H1 (cell line): ENCODE results near the gene GREB1L. TPM values are rescaled to one million over a fixed set of nuclear protein-coding genes. Genes with fewer than 3 reads are reported as not detected.

Experiments used
- CTCF ChIA-PET: fragments of 300-600 bp; sonication (Branson Sonifier 250); formaldehyde crosslinking; loops from one replicate; lab custom pipeline; 2021; ENCODE audit not compliant: partially characterized antibody; lab: Charles Lee
- POLR2A ChIA-PET: fragments of 300-600 bp; sonication (Branson Sonifier 250); formaldehyde crosslinking; loops from one replicate; lab custom pipeline; 2021; ENCODE audit warnings: inconsistent platforms; ENCODE audit not compliant: partially characterized antibody; lab: Charles Lee
- DNase-seq, 2 experiments: peaks; one replicate each; pipeline versions ENCODE4 v3.0.0 to v3.0.0-alpha.2; 2010 to 2022; ENCODE audit warnings: low spot score in 2 of 2, low read depth in 1 of 2, mixed read lengths in 1 of 2
- FAIRE-seq: peaks from 2 replicates; lab custom pipeline; 2011; peaks lifted over from hg19 to GRCh38; lab: Jason Lieb, UNC
- H2AFZ ChIP-seq: 2 replicates; pipeline ENCODE4 v1.8.1; 2012; ENCODE audit warnings: low read length, inconsistent platforms
- H2AK5ac ChIP-seq: 2 replicates; pipeline ENCODE4 v1.6.1; 2013; ENCODE audit warnings: low read depth, low read length
- H2BK120ac ChIP-seq: replicated peaks from 2 replicates; pipeline ENCODE3; 2013; ENCODE audit warnings: low read depth, low read length, inconsistent platforms
- H2BK12ac ChIP-seq: 2 replicates; pipeline ENCODE4 v1.6.1; 2013; ENCODE audit warnings: low read depth, low read length
- H2BK15ac ChIP-seq: 2 replicates; pipeline ENCODE4 v1.6.1; 2013; ENCODE audit warnings: low read length
- H2BK20ac ChIP-seq: 2 replicates; pipeline ENCODE4 v1.6.1; 2013; ENCODE audit warnings: low read length
- H2BK5ac ChIP-seq: 2 replicates; pipeline ENCODE4 v1.6.1; 2013; ENCODE audit warnings: low read depth, low read length
- H3K14ac ChIP-seq: 2 replicates; pipeline ENCODE4 v1.6.1; 2013; ENCODE audit warnings: inconsistent platforms; ENCODE audit not compliant: insufficient read length
- H3K18ac ChIP-seq: 2 replicates; pipeline ENCODE4 v1.6.1; 2013; ENCODE audit warnings: low read length; ENCODE audit errors: extremely low read depth
- H3K23ac ChIP-seq: 2 replicates; pipeline ENCODE4 v1.6.1; 2013; ENCODE audit warnings: inconsistent platforms; ENCODE audit not compliant: insufficient read length
- H3K23me2 ChIP-seq: 2 replicates; pipeline ENCODE4 v1.6.1; 2013; ENCODE audit warnings: low read depth, low read length
- H3K27ac ChIP-seq: 2 replicates; pipeline ENCODE4 v1.6.1; 2011; ENCODE audit warnings: low read depth, low read length, inconsistent platforms
- H3K27me3 ChIP-seq, 4 experiments: replicated peaks in 1 of 4; 1 replicate in 1 of 4; 2 replicates in 3 of 4; pipeline versions ENCODE4 v1.6.1 to v1.8.1; 2011 to 2013; ENCODE audit warnings: low read length in 3 of 4, mild to moderate bottlenecking in 3 of 4, inconsistent platforms in 2 of 4, mixed read lengths in 2 of 4, moderate library complexity in 1 of 4; ENCODE audit not compliant: control insufficient read depth in 3 of 4, insufficient read depth in 3 of 4; ENCODE audit errors: extremely low read depth in 1 of 4
- H3K36me3 ChIP-seq, 4 experiments: 2 replicates each; pipeline versions ENCODE4 v1.6.1 to v1.8.1; 2011 to 2013; ENCODE audit warnings: mild to moderate bottlenecking in 4 of 4, low read length in 3 of 4, moderate library complexity in 2 of 4, control low read depth in 1 of 4, inconsistent platforms in 1 of 4; ENCODE audit not compliant: insufficient read depth in 4 of 4, control insufficient read depth in 2 of 4
- H3K4ac ChIP-seq: replicated peaks from 2 replicates; pipeline ENCODE3; 2013; ENCODE audit warnings: low read length, low read depth, mixed read lengths, inconsistent platforms; ENCODE audit not compliant: insufficient read length
- H3K4me1 ChIP-seq, 4 experiments: replicated peaks in 1 of 4; 1 replicate in 1 of 4; 2 replicates in 3 of 4; pipeline versions ENCODE4 v1.6.1 to v1.8.1; 2011 to 2013; ENCODE audit warnings: low read length in 3 of 4, inconsistent platforms in 2 of 4, mixed read lengths in 1 of 4; ENCODE audit not compliant: insufficient read depth in 4 of 4, control insufficient read depth in 3 of 4
- H3K4me2 ChIP-seq, 2 experiments: 2 replicates each; pipeline versions ENCODE4 v1.6.1 to v1.8.1; 2011 to 2013; ENCODE audit warnings: low read depth in 2 of 2, low read length in 2 of 2, control low read depth in 1 of 2, inconsistent platforms in 1 of 2, mild to moderate bottlenecking in 1 of 2; ENCODE audit not compliant: insufficient read depth in 1 of 2
- H3K4me3 ChIP-seq, 4 experiments: fragments of 200-600, 300-600 bp in 1 of 4; sonication (generic), shearing (Covaris generic), sonication (Bioruptor Twin) in 1 of 4; 2 replicates each; pipeline versions ENCODE4 v1.5.1 to v1.8.1; 2011 to 2016; ENCODE audit warnings: low read length in 4 of 4, low read depth in 3 of 4, control low read depth in 2 of 4, inconsistent platforms in 2 of 4, mild to moderate bottlenecking in 2 of 4, mixed read lengths in 1 of 4, moderate library complexity in 1 of 4; ENCODE audit not compliant: insufficient read depth in 2 of 4; ENCODE audit errors: extremely low read depth in 1 of 4
- H3K56ac ChIP-seq: replicated peaks from 2 replicates; pipeline ENCODE3; 2013; ENCODE audit warnings: low read depth, mild to moderate bottlenecking, mixed read lengths, low read length, inconsistent platforms; ENCODE audit not compliant: insufficient read length
- H3K79me1 ChIP-seq: 2 replicates; pipeline ENCODE4 v1.6.1; 2013; ENCODE audit warnings: low read depth, low read length, control low read depth
- H3K79me2 ChIP-seq, 2 experiments: 2 replicates each; pipeline versions ENCODE4 v1.6.1 to v1.8.1; 2012 to 2013; ENCODE audit warnings: low read length in 2 of 2, mild to moderate bottlenecking in 2 of 2, inconsistent platforms in 1 of 2; ENCODE audit not compliant: insufficient read depth in 2 of 2, control insufficient read depth in 1 of 2
- H3K9ac ChIP-seq, 4 experiments: replicated peaks in 1 of 4; 1 replicate in 1 of 4; 2 replicates in 3 of 4; pipeline versions ENCODE4 v1.6.1 to v1.8.1; 2011 to 2013; ENCODE audit warnings: low read depth in 3 of 4, low read length in 3 of 4, control low read depth in 2 of 4, mild to moderate bottlenecking in 2 of 4, moderate library complexity in 2 of 4, inconsistent platforms in 1 of 4; ENCODE audit errors: extremely low read depth in 1 of 4
- H3K9me3 ChIP-seq, 2 experiments: 2 replicates each; pipeline versions ENCODE4 v1.6.1 to v1.8.1; 2012 to 2013; ENCODE audit warnings: mild to moderate bottlenecking in 2 of 2, moderate library complexity in 2 of 2, control low read depth in 1 of 2, inconsistent platforms in 1 of 2, low read depth in 1 of 2, low read length in 1 of 2, mixed read lengths in 1 of 2; ENCODE audit not compliant: insufficient read depth in 2 of 2
- H4K20me1 ChIP-seq, 2 experiments: replicated peaks in 1 of 2; 2 replicates each; pipeline versions ENCODE3 to v1.8.1; 2011 to 2013; ENCODE audit warnings: inconsistent platforms in 2 of 2, low read length in 2 of 2, mild to moderate bottlenecking in 1 of 2; ENCODE audit not compliant: insufficient read depth in 2 of 2, control insufficient read depth in 1 of 2
- H4K5ac ChIP-seq: 2 replicates; pipeline ENCODE4 v1.6.1; 2013; ENCODE audit warnings: low read length, low read depth, mixed read lengths, inconsistent platforms; ENCODE audit not compliant: insufficient read length
- H4K8ac ChIP-seq: 2 replicates; pipeline ENCODE4 v1.8.0; 2013; ENCODE audit warnings: mild to moderate bottlenecking, moderate library complexity, low read length, inconsistent platforms; ENCODE audit not compliant: insufficient read depth; ENCODE audit errors: extremely low read depth
- H4K91ac ChIP-seq: replicated peaks from 2 replicates; pipeline ENCODE3; 2013; ENCODE audit warnings: low read length, mixed read lengths, inconsistent platforms; ENCODE audit not compliant: insufficient read length
- HDAC2 ChIP-seq, 2 experiments: fragments of 300-600 bp in 1 of 2; sonication (generic) in 1 of 2; IDR thresholded peaks; 2 replicates each; pipeline ENCODE4 v1.6.1; 2011 to 2012; ENCODE audit warnings: low read depth in 2 of 2, low read length in 2 of 2, mild to moderate bottlenecking in 2 of 2, moderate library complexity in 2 of 2, borderline replicate concordance in 1 of 2, inconsistent platforms in 1 of 2
- KDM1A ChIP-seq: fragments of 200-600, 300-600 bp; sonication (generic); IDR thresholded peaks from 2 replicates; pipeline ENCODE4 v1.7.1; 2016; ENCODE audit warnings: mild to moderate bottlenecking, low read length, borderline replicate concordance
- POU5F1 ChIP-seq: IDR thresholded peaks from 2 replicates; pipeline ENCODE4 v1.6.1; 2011; ENCODE audit warnings: low read depth, mild to moderate bottlenecking, low read length, moderate library complexity
- TAF7 ChIP-seq: optimal IDR thresholded peaks from 2 replicates; pipeline ENCODE3; 2011; ENCODE audit warnings: low read depth, mild to moderate bottlenecking, inconsistent platforms, low read length, moderate library complexity, borderline replicate concordance
- TEAD4 ChIP-seq: IDR thresholded peaks from 2 replicates; pipeline ENCODE4 v1.6.1; 2012; ENCODE audit warnings: low read depth, low read length, inconsistent platforms, mixed read lengths
- YY1 ChIP-seq: IDR thresholded peaks from 2 replicates; pipeline ENCODE4 v1.6.1; 2011; ENCODE audit warnings: low read depth, mild to moderate bottlenecking, low read length
- WGBS, 2 experiments: shearing (Covaris generic) in 1 of 2; methylation state at CpG; one replicate each; pipeline versions ENCODE4 v1.1.6 to v1.1.7; 2013 to 2015; ENCODE audit warnings: low lambda C conversion rate in 2 of 2, mixed read lengths in 2 of 2, inconsistent platforms in 1 of 2, low coverage in 1 of 2, missing lambda C conversion rate in 1 of 2; ENCODE audit not compliant: insufficient replicate concordance in 2 of 2, insufficient coverage in 1 of 2, insufficient read length in 1 of 2; ENCODE audit errors: extremely low coverage in 1 of 2, missing lambda C conversion rate in 1 of 2; 5-methylcytosine and 5-hydroxymethylcytosine counted together
- polyA plus RNA-seq, 7 experiments: library from polyadenylated mRNA; depleted of rRNA in 3 of 7; stranded (reverse) in 5 of 7; unstranded in 2 of 7; fragments of >200 nt in 5 of 7; fragments of 200-250 nt in 2 of 7; gene quantifications; 1 replicate in 5 of 7; 2 replicates in 1 of 7; 4 replicates in 1 of 7; pipeline versions ENCODE4 v1.2.1 to v1.2.3, GENCODE V29; 2011 to 2013; ENCODE audit warnings: missing spikeins in 2 of 7, mixed read lengths in 2 of 7
- total RNA-seq: library from RNA; stranded (reverse); fragmentation: NEBNext Ultra II Directional; extraction: Animal tissue kit (Norgen Biotek cat#: 25700); gene quantifications from 2 replicates; pipeline ENCODE4 v1.2.1, GENCODE V29; 2021
- TF ChIP-seq, protein P1 (sequence below): IDR thresholded peaks from 2 replicates; pipeline ENCODE4 v1.6.1; 2011; ENCODE audit warnings: low read depth, mild to moderate bottlenecking, low read length; ENCODE audit not compliant: insufficient read depth
- TF ChIP-seq, protein P2 (sequence below), 3 experiments: IDR thresholded peaks; 1 replicate in 2 of 3; 2 replicates in 1 of 3; pipeline versions ENCODE4 v1.5.1 to v1.6.1; 2011; ENCODE audit warnings: low read length in 3 of 3, mild to moderate bottlenecking in 3 of 3, inconsistent platforms in 2 of 3, low read depth in 1 of 3, moderate library complexity in 1 of 3; ENCODE audit not compliant: insufficient read depth in 1 of 3; ENCODE audit errors: control extremely low read depth in 1 of 3
- TF ChIP-seq, protein P3 (sequence below): IDR thresholded peaks from 2 replicates; pipeline ENCODE4 v1.6.1; 2011; ENCODE audit warnings: low read length, improper control_type of control experiment

Gene GREB1L
- total and polyA plus RNA-seq, 2 of the 8 experiments (the other 6 are each of a cell fraction or from before 2014, with no cell fraction given): 0.34 to 1.6 TPM

DNA sequence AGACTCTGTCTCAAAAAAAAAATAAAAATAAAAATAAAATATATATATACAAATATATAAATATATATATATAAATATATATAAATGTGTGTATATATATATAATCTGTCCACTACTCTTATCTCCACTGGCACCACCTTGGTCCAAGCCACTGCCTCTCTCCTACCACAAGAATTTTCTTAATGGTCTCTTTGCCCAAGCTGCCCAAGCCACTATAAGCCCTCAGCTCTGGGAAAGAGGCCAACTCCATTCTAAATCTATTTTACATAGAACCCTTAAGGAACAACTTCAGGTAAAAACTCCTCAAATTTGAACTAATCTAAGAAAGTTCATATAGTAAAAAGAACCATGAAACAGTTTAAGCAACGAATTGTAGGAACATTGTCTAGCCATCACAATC is 45.6 kb upstream of the GREB1L start:
- no peaks in the 10 kb centered on the region for H3K9me3 ChIP-seq

More for the DNA sequence above, 45.6 kb upstream of the GREB1L start:
- no peak overlapping the region for H3K23ac ChIP-seq
- WGBS, 2 experiments: 75% methylated on average over 1 of the region's 1 CpG; no CpG with 5 or more reads in 1 of the 2 experiments
- no peaks in the 10 kb centered on the region for H3K4me1 ChIP-seq
- no peak overlapping the region for H3K56ac ChIP-seq
- no peak overlapping the region for H4K5ac ChIP-seq
- H2BK5ac ChIP-seq: no peak overlapping the region
- DNase-seq: no peak
- no peaks in the 10 kb centered on the region for H3K79me1 ChIP-seq
- H2BK120ac ChIP-seq: no peak overlapping the region
- H2AK5ac ChIP-seq: no peak overlapping the region
- H3K4ac ChIP-seq: no peak overlapping the region
- no peak overlapping the region for H2BK20ac ChIP-seq
- no peaks in the 10 kb centered on the region for H3K27me3 ChIP-seq
- H3K23me2 ChIP-seq: no peaks in the 10 kb centered on the region
- no peak overlapping the region for H3K27ac ChIP-seq
- H3K79me2 ChIP-seq: no peaks in the 10 kb centered on the region
- H2BK15ac ChIP-seq: no peak overlapping the region
- no peak overlapping the region for H4K8ac ChIP-seq
- ChIA-PET POLR2A (no interaction called here), CTCF (interaction anchor here (0.7 to 3.7 kb wide), 9 partner anchors 11 to 306 kb away, joined by 3 to 46 read pairs (median 3); no protein-coding TSS in a partner anchor)
- no peak overlapping the region for H4K91ac ChIP-seq
- H3K4me3 ChIP-seq: no peak overlapping the region
- H4K20me1 ChIP-seq: no peaks in the 10 kb centered on the region
- FAIRE-seq: no peak
- no peak overlapping the region for H2BK12ac ChIP-seq
- H3K9ac ChIP-seq: no peak overlapping the region
- H2AFZ ChIP-seq: no peak overlapping the region
- no peak overlapping the region for H3K4me2 ChIP-seq
- no peak overlapping the region for H3K18ac ChIP-seq
- H3K36me3 ChIP-seq: no peaks in the 10 kb centered on the region
- TF ChIP-seq, protein P1, sequence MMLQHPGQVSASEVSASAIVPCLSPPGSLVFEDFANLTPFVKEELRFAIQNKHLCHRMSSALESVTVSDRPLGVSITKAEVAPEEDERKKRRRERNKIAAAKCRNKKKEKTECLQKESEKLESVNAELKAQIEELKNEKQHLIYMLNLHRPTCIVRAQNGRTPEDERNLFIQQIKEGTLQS: no peak
- no peak for TF ChIP-seq POU5F1
- TF ChIP-seq YY1: no peak
- TF ChIP-seq HDAC2 (IDR thresholded peaks at IDR 0.05; ENCODE audit: borderline replicate concordance in 1 of 2, low read depth in 2 of 2, low read length in 2 of 2): no peak
- TF ChIP-seq, protein P2, sequence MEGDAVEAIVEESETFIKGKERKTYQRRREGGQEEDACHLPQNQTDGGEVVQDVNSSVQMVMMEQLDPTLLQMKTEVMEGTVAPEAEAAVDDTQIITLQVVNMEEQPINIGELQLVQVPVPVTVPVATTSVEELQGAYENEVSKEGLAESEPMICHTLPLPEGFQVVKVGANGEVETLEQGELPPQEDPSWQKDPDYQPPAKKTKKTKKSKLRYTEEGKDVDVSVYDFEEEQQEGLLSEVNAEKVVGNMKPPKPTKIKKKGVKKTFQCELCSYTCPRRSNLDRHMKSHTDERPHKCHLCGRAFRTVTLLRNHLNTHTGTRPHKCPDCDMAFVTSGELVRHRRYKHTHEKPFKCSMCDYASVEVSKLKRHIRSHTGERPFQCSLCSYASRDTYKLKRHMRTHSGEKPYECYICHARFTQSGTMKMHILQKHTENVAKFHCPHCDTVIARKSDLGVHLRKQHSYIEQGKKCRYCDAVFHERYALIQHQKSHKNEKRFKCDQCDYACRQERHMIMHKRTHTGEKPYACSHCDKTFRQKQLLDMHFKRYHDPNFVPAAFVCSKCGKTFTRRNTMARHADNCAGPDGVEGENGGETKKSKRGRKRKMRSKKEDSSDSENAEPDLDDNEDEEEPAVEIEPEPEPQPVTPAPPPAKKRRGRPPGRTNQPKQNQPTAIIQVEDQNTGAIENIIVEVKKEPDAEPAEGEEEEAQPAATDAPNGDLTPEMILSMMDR (IDR thresholded peaks at IDR 0.05; ENCODE audit: control extremely low read depth in 1 of 3, insufficient read depth in 1 of 3, low read depth in 1 of 3, low read length in 3 of 3): no peak
- TF ChIP-seq TEAD4: no peak
- TF ChIP-seq TAF7: no peak
- no peak for TF ChIP-seq KDM1A
- TF ChIP-seq, protein P3, sequence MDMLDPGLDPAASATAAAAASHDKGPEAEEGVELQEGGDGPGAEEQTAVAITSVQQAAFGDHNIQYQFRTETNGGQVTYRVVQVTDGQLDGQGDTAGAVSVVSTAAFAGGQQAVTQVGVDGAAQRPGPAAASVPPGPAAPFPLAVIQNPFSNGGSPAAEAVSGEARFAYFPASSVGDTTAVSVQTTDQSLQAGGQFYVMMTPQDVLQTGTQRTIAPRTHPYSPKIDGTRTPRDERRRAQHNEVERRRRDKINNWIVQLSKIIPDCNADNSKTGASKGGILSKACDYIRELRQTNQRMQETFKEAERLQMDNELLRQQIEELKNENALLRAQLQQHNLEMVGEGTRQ: no peak
- no peak overlapping the region for H3K14ac ChIP-seq
